ENCODE data around the gene STARD9. TPM values are rescaled to one million over a fixed set of nuclear protein-coding genes. Genes with fewer than 3 reads are reported as not detected.

The STARD9 gene
- total RNA-seq, 2 donors from 2014 or later: 0.97 to 2.9 TPM

GRCh38 chr15:42730536-42730935 is 155.1 kb downstream of the STARD9 start:
- WGBS, 2 experiments (ENCODE audit: insufficient coverage in 1 of 2, insufficient read length in 1 of 2): 97% methylated on average over 12 to 14 of the region's 14 CpGs
- TF ChIP-seq CTCF (conservative IDR thresholded peaks at IDR 0.05): no peak
- peaks cover 69% of the 10 kb centered on the region for H3K36me3 Mint-ChIP-seq (ENCODE audit: low read depth)
- no peaks in the 10 kb centered on the region for H3K27me3 Mint-ChIP-seq (ENCODE audit: insufficient read depth)
- no peak overlapping the region for H3K27ac ChIP-seq (ENCODE audit: low read depth, low read length)
- no peak for DNase-seq
- H3K4me1 Mint-ChIP-seq: no peaks in the 10 kb centered on the region
- H3K36me3 ChIP-seq (ENCODE audit: control insufficient read depth, insufficient read depth, low read length): peaks cover 69% of the 10 kb centered on the region
- peaks cover under 1% of the 10 kb centered on the region for H3K4me1 ChIP-seq (ENCODE audit: control insufficient read depth, insufficient read depth, low read length)
- H3K27ac Mint-ChIP-seq: no peak overlapping the region
- no peak overlapping the region for H3K9ac ChIP-seq (ENCODE audit: extremely low read depth, low read length, poor library complexity, severe bottlenecking)
- H3K9me3 Mint-ChIP-seq: no peaks in the 10 kb centered on the region
- H3K9me3 ChIP-seq (ENCODE audit: control insufficient read depth, low read length): no peaks in the 10 kb centered on the region
- no peak overlapping the region for H3K4me3 ChIP-seq (ENCODE audit: low read length)
- H3K27me3 ChIP-seq (ENCODE audit: control insufficient read depth, insufficient read depth, low read length, poor library complexity, severe bottlenecking): no peaks in the 10 kb centered on the region
- no peak overlapping the region for H3K4me3 Mint-ChIP-seq

GRCh38 chr15:42731461-42731860 is 156.1 kb downstream of the STARD9 start:
- no peaks in the 10 kb centered on the region for H3K9me3 ChIP-seq (ENCODE audit: control insufficient read depth, low read length)
- no peaks in the 10 kb centered on the region for H3K27me3 ChIP-seq (ENCODE audit: control insufficient read depth, insufficient read depth, low read length, poor library complexity, severe bottlenecking)
- no peak overlapping the region for H3K9ac ChIP-seq (ENCODE audit: extremely low read depth, low read length, poor library complexity, severe bottlenecking)
- H3K4me1 ChIP-seq (ENCODE audit: control insufficient read depth, insufficient read depth, low read length): peaks cover 4% of the 10 kb centered on the region
- H3K36me3 ChIP-seq (ENCODE audit: control insufficient read depth, insufficient read depth, low read length): peaks cover 62% of the 10 kb centered on the region
- no peak overlapping the region for H3K27ac ChIP-seq (ENCODE audit: low read depth, low read length)
- H3K4me1 Mint-ChIP-seq: peaks cover 2% of the 10 kb centered on the region
- 82 to 92% methylated on average over 1 to 6 of the region's 6 CpGs for WGBS, 2 experiments (ENCODE audit: insufficient coverage in 1 of 2, insufficient read length in 1 of 2)
- H3K27me3 Mint-ChIP-seq (ENCODE audit: insufficient read depth): no peaks in the 10 kb centered on the region
- H3K4me3 Mint-ChIP-seq: no peak overlapping the region
- H3K27ac Mint-ChIP-seq: no peak overlapping the region
- no peak overlapping the region for H3K4me3 ChIP-seq (ENCODE audit: low read length)
- H3K9me3 Mint-ChIP-seq: no peaks in the 10 kb centered on the region
- DNase-seq: no peak
- peaks cover 63% of the 10 kb centered on the region for H3K36me3 Mint-ChIP-seq (ENCODE audit: low read depth)
- TF ChIP-seq CTCF (conservative IDR thresholded peaks at IDR 0.05): no peak

GRCh38 chr15:42732095-42732827 is 156.9 kb downstream of the STARD9 start:
- H3K27me3 Mint-ChIP-seq (ENCODE audit: insufficient read depth): no peaks in the 10 kb centered on the region
- Histone ChIP-seq H3K4me1 (ENCODE audit: control insufficient read depth, insufficient read depth, low read length) (peaks cover 4% of the 10 kb centered on the region), H3K9me3 (ENCODE audit: control insufficient read depth, low read length) (no peaks in the 10 kb centered on the region), H3K9ac (ENCODE audit: extremely low read depth, low read length, poor library complexity, severe bottlenecking) (no peak overlapping the region), H3K36me3 (ENCODE audit: control insufficient read depth, insufficient read depth, low read length) (peaks cover 54% of the 10 kb centered on the region), H3K27ac (ENCODE audit: low read depth, low read length) (no peak overlapping the region), H3K27me3 (ENCODE audit: control insufficient read depth, insufficient read depth, low read length, poor library complexity, severe bottlenecking) (no peaks in the 10 kb centered on the region), H3K4me3 (ENCODE audit: low read length) (no peak overlapping the region)
- TF ChIP-seq CTCF (conservative IDR thresholded peaks at IDR 0.05): no peak
- peaks cover 60% of the 10 kb centered on the region for H3K36me3 Mint-ChIP-seq (ENCODE audit: low read depth)
- H3K4me3 Mint-ChIP-seq: no peak overlapping the region
- H3K27ac Mint-ChIP-seq: no peak overlapping the region
- H3K9me3 Mint-ChIP-seq: no peaks in the 10 kb centered on the region
- WGBS, 2 experiments (ENCODE audit: insufficient coverage in 1 of 2, insufficient read length in 1 of 2): 93 to 96% methylated on average over 9 to 15 of the region's 15 CpGs
- no peak for DNase-seq
- peaks cover 2% of the 10 kb centered on the region for H3K4me1 Mint-ChIP-seq
